Stimulated activated CD4-positive, alpha-beta T cell treated with anti-CD3 and anti-CD28 coated beads, Interleukin-4, amount 100 ng/mL, for 48 hours (primary cell): ENCODE data around the gene CABLES2.

Experiments used
- DNase-seq, 2 donors: peaks; one replicate each; pipeline ENCODE4 v3.0.0-alpha.2; 2020; ENCODE audit warnings: low read depth in 2 of 2

CABLES2 gene

GRCh38 chr20:62407221-62407992 lies at the start of gene CABLES2:
Gene CABLES2 (minus strand): TSS chr20:62407285. CDS start chr20:62407276, 9 bp downstream.
- DNase-seq, result peak; percentile 83 to 89

- DNase-seq, result no peak
Observed at GRCh38 chr20:62455929-62456328, 48.8 kb upstream of the CABLES2 start.

- no peak for DNase-seq
Observed at GRCh38 chr20:62454904-62455636, 48.0 kb upstream of the CABLES2 start.

GRCh38 chr20:62453186-62453808 lies 46.2 kb upstream of the CABLES2 start:
- no peak for DNase-seq

- no peak for DNase-seq
Observed at GRCh38 chr20:62452475-62453095, 45.5 kb upstream of the CABLES2 start.

GRCh38 chr20:62451970-62452369 lies 44.9 kb upstream of the CABLES2 start:
- no peak for DNase-seq

GRCh38 chr20:62451156-62451767 lies 44.2 kb upstream of the CABLES2 start:
- no peak for DNase-seq

- DNase-seq, result no peak
Observed at GRCh38 chr20:62449951-62450691, 43.0 kb upstream of the CABLES2 start.

- no peak for DNase-seq
Observed at GRCh38 chr20:62448788-62449187, 41.7 kb upstream of the CABLES2 start.

GRCh38 chr20:62448038-62448437 lies 41.0 kb upstream of the CABLES2 start:
- no peak for DNase-seq

GRCh38 chr20:62446888-62447869 lies 40.1 kb upstream of the CABLES2 start:
- no peak for DNase-seq

GRCh38 chr20:62446481-62446880 lies 39.4 kb upstream of the CABLES2 start:
- DNase-seq, result no peak

GRCh38 chr20:62445553-62446340 lies 38.7 kb upstream of the CABLES2 start:
- DNase-seq, result no peak

- no peak for DNase-seq
Observed at GRCh38 chr20:62444286-62444685, 37.2 kb upstream of the CABLES2 start.

GRCh38 chr20:62441987-62442539 lies 35.0 kb upstream of the CABLES2 start:
- DNase-seq, result no peak

- no peak for DNase-seq
Observed at GRCh38 chr20:62439218-62439617, 32.1 kb upstream of the CABLES2 start.

- no peak for DNase-seq
Observed at GRCh38 chr20:62437927-62438326, 30.8 kb upstream of the CABLES2 start.

GRCh38 chr20:62437496-62437895 lies 30.4 kb upstream of the CABLES2 start:
- no peak for DNase-seq

GRCh38 chr20:62436692-62437091 lies 29.6 kb upstream of the CABLES2 start:
- DNase-seq, result no peak
